SK-N-SH (cell line): ENCODE results near the gene FIBP. TPM values are rescaled to one million over a fixed set of nuclear protein-coding genes. Genes with fewer than 3 reads are reported as not detected.

ENCODE experiments used
- CTCF ChIA-PET: fragments of 300-600, 350-600 bp; formaldehyde crosslinking; extraction: SDS; loops from one replicate; lab custom pipeline; 2021; lab: Yijun Ruan, JAX
- POLR2A ChIA-PET: fragments of 350-600 bp; sonication (Branson Sonifier 250); formaldehyde crosslinking; extraction: SDS; loops from one replicate; lab custom pipeline; 2020; ENCODE audit warnings: antibody characterized with exemption, inconsistent platforms; lab: Yijun Ruan, JAX
- DNase-seq: peaks from one replicate; pipeline ENCODE4 v3.0.0; 2012
- H2AFZ ChIP-seq: fragments of 200-600 bp; sonication (generic); 2 replicates; pipeline ENCODE4 v1.8.1; 2016; ENCODE audit warnings: antibody characterized with exemption, mild to moderate bottlenecking, low read depth
- H3F3A ChIP-seq: fragments of 200-600 bp; sonication (generic); replicated peaks from 2 replicates; pipeline ENCODE3; 2016; ENCODE audit warnings: antibody characterized with exemption, mild to moderate bottlenecking; ENCODE audit not compliant: insufficient read depth
- H3K27ac ChIP-seq, 2 experiments: fragments of 200-500 bp in 1 of 2; fragments of 200-600 bp in 1 of 2; sonication (Bioruptor generic) in 1 of 2; sonication (generic), shearing (Covaris generic) in 1 of 2; 2 replicates each; pipeline versions ENCODE4 v1.5.1 to v1.6.1; 2014 to 2016; ENCODE audit warnings: low read depth in 2 of 2, inconsistent platforms in 1 of 2, low read length in 1 of 2, mild to moderate bottlenecking in 1 of 2, mixed read lengths in 1 of 2
- H3K27me3 ChIP-seq: fragments of 200-600 bp; sonication (generic), shearing (Covaris generic); 2 replicates; pipeline ENCODE4 v1.6.1; 2016; ENCODE audit warnings: mixed run types; ENCODE audit not compliant: insufficient read depth
- H3K36me3 ChIP-seq, 2 experiments: fragments of 200-500 bp in 1 of 2; fragments of 200-600 bp in 1 of 2; sonication (Bioruptor generic) in 1 of 2; sonication (generic) in 1 of 2; replicated peaks in 1 of 2; 2 replicates each; pipeline versions ENCODE3 to v1.5.1; 2014 to 2016; ENCODE audit warnings: low read length in 1 of 2, mild to moderate bottlenecking in 1 of 2; ENCODE audit not compliant: insufficient read depth in 2 of 2, control insufficient read depth in 1 of 2
- H3K4me1 ChIP-seq, 2 experiments: fragments of 200-500 bp in 1 of 2; fragments of 200-600 bp in 1 of 2; sonication (Bioruptor generic) in 1 of 2; sonication (generic), shearing (Covaris generic) in 1 of 2; 2 replicates each; pipeline versions ENCODE4 v1.5.1 to v1.6.1; 2014 to 2016; ENCODE audit warnings: low read depth in 1 of 2, low read length in 1 of 2, mixed run types in 1 of 2; ENCODE audit not compliant: insufficient read depth in 2 of 2, control insufficient read depth in 1 of 2
- H3K4me2 ChIP-seq: fragments of 200-600 bp; sonication (generic), shearing (Covaris generic); 2 replicates; pipeline ENCODE4 v1.6.1; 2017; ENCODE audit warnings: mixed run types
- H3K4me3 ChIP-seq, 2 experiments: fragments of 200-500 bp in 1 of 2; fragments of 200-600 bp in 1 of 2; sonication (Bioruptor generic) in 1 of 2; sonication (generic), shearing (Covaris generic) in 1 of 2; 2 replicates each; pipeline versions ENCODE4 v1.5.1 to v1.8.1; 2014 to 2016; ENCODE audit warnings: low read depth in 2 of 2, inconsistent platforms in 1 of 2, low read length in 1 of 2, mild to moderate bottlenecking in 1 of 2, mixed read lengths in 1 of 2, moderate library complexity in 1 of 2
- H3K79me2 ChIP-seq: fragments of 200-600 bp; sonication (generic); 2 replicates; pipeline ENCODE4 v1.8.1; 2017; ENCODE audit warnings: mild to moderate bottlenecking; ENCODE audit not compliant: insufficient read depth
- H3K9ac ChIP-seq: fragments of 200-600 bp; sonication (generic); 2 replicates; pipeline ENCODE4 v1.6.1; 2017; ENCODE audit warnings: mixed run types
- H3K9me2 ChIP-seq: fragments of 200-600 bp; sonication (generic); 2 replicates; pipeline ENCODE4 v1.6.1; 2017; ENCODE audit warnings: mixed run types
- H3K9me3 ChIP-seq: fragments of 200-600 bp; sonication (generic); 2 replicates; pipeline ENCODE4 v1.6.1; 2017; ENCODE audit warnings: mixed run types, mild to moderate bottlenecking, moderate library complexity
- H4K20me1 ChIP-seq: fragments of 200-600 bp; sonication (generic); 2 replicates; pipeline ENCODE4 v1.6.1; 2017; ENCODE audit warnings: mild to moderate bottlenecking, mixed run types; ENCODE audit not compliant: insufficient read depth
- EP300 ChIP-seq, 2 experiments: IDR thresholded peaks; 2 replicates each; pipeline versions ENCODE4 v1.4.0 to v1.6.1; 2012; ENCODE audit warnings: borderline replicate concordance in 1 of 2, low read depth in 1 of 2, low read length in 1 of 2
- FOXJ3 ChIP-seq: sonication (generic); formaldehyde crosslinking; IDR thresholded peaks from 2 replicates; pipeline ENCODE4 v1.5.1; 2020; ENCODE audit warnings: mild to moderate bottlenecking, missing genetic modification reagents
- FOXM1 ChIP-seq: IDR thresholded peaks from 2 replicates; pipeline ENCODE4 v1.4.0; 2012; ENCODE audit warnings: low read depth, mild to moderate bottlenecking
- GATA2 ChIP-seq: sonication (generic); formaldehyde crosslinking; IDR thresholded peaks from 2 replicates; pipeline ENCODE4 v1.5.0; 2020; ENCODE audit warnings: mild to moderate bottlenecking, missing genetic modification reagents
- JUND ChIP-seq: IDR thresholded peaks from 2 replicates; pipeline ENCODE4 v1.4.0; 2012
- MXI1 ChIP-seq: IDR thresholded peaks from 2 replicates; pipeline ENCODE4 v1.6.1; 2012; ENCODE audit warnings: mild to moderate bottlenecking, low read depth, low read length, improper control_type of control experiment
- NFIC ChIP-seq: IDR thresholded peaks from 2 replicates; pipeline ENCODE4 v1.4.0; 2012; ENCODE audit warnings: borderline replicate concordance
- NRF1 ChIP-seq: IDR thresholded peaks from 2 replicates; pipeline ENCODE4 v1.6.1; 2012; ENCODE audit warnings: low read depth, mild to moderate bottlenecking, low read length
- POLR2AphosphoS5 ChIP-seq: IDR thresholded peaks from 2 replicates; pipeline ENCODE4 v1.6.1; 2012; ENCODE audit warnings: low read depth, low read length
- RCOR1 ChIP-seq: fragments of 150-350 bp; IDR thresholded peaks from 2 replicates; pipeline ENCODE4 v1.6.1; 2017; ENCODE audit warnings: antibody characterized with exemption, low read length
- RXRA ChIP-seq: IDR thresholded peaks from 2 replicates; pipeline ENCODE4 v1.4.0; 2012; ENCODE audit warnings: low read depth, mild to moderate bottlenecking, borderline replicate concordance
- SIN3A ChIP-seq: IDR thresholded peaks from 2 replicates; pipeline ENCODE4 v1.6.1; 2012; ENCODE audit warnings: low read depth, mild to moderate bottlenecking, low read length, moderate library complexity, borderline replicate concordance
- TCF12 ChIP-seq: IDR thresholded peaks from 2 replicates; pipeline ENCODE4 v1.4.0; 2012
- USF2 ChIP-seq: fragments of 150-350 bp; IDR thresholded peaks from 2 replicates; pipeline ENCODE4 v1.6.1; 2017; ENCODE audit warnings: antibody characterized with exemption, low read length, low read depth, borderline replicate concordance
- YY1 ChIP-seq: IDR thresholded peaks from 2 replicates; pipeline ENCODE4 v1.4.0; 2012; ENCODE audit warnings: low read depth, mild to moderate bottlenecking
- ZBTB33 ChIP-seq: IDR thresholded peaks from 2 replicates; pipeline ENCODE4 v1.4.0; 2012; ENCODE audit warnings: low read depth, borderline replicate concordance
- WGBS: methylation state at CpG from one replicate; pipeline ENCODE4 v1.1.6; 2017; ENCODE audit warnings: low lambda C conversion rate; 5-methylcytosine and 5-hydroxymethylcytosine counted together
- polyA plus RNA-seq, 3 experiments: library from polyadenylated mRNA; depleted of rRNA; stranded (reverse); fragments of >200 nt; gene quantifications; 2 replicates each; pipeline ENCODE4 v1.2.3, GENCODE V29; 2012
- TF ChIP-seq, protein P1 (sequence below): IDR thresholded peaks from 2 replicates; pipeline ENCODE4 v1.4.0; 2012; ENCODE audit warnings: low read depth, borderline replicate concordance
- TF ChIP-seq, protein P2 (sequence below): IDR thresholded peaks from 2 replicates; pipeline ENCODE4 v1.6.1; 2012; ENCODE audit warnings: mild to moderate bottlenecking, low read depth, low read length, moderate library complexity

Gene FIBP
- polyA plus RNA-seq, 1 of the 3 experiments (the other 2 are of a cell fraction): 190 TPM

DNA sequence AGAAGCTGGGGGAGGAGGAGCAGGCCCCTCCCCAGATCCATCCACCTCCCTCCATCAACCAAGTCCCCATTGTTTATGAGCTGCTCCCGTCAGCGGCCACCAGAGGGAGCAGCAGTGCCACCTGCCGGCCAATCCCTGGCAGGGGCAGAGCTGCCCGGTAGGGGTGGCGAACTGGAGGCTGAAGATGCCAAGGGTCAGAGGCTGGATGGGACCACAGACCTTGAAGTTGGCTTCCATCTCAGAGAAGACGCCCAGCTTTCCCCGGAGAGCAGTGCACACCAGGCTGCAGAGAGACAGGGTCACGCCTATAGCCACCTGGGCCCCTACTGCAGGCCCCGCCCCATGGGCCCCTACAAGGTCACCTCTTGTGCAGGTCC, 3.6 kb downstream of the FIBP start (continued):
- TF ChIP-seq, protein P1, sequence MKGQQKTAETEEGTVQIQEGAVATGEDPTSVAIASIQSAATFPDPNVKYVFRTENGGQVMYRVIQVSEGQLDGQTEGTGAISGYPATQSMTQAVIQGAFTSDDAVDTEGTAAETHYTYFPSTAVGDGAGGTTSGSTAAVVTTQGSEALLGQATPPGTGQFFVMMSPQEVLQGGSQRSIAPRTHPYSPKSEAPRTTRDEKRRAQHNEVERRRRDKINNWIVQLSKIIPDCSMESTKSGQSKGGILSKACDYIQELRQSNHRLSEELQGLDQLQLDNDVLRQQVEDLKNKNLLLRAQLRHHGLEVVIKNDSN: no peak
- TF ChIP-seq, protein P2, sequence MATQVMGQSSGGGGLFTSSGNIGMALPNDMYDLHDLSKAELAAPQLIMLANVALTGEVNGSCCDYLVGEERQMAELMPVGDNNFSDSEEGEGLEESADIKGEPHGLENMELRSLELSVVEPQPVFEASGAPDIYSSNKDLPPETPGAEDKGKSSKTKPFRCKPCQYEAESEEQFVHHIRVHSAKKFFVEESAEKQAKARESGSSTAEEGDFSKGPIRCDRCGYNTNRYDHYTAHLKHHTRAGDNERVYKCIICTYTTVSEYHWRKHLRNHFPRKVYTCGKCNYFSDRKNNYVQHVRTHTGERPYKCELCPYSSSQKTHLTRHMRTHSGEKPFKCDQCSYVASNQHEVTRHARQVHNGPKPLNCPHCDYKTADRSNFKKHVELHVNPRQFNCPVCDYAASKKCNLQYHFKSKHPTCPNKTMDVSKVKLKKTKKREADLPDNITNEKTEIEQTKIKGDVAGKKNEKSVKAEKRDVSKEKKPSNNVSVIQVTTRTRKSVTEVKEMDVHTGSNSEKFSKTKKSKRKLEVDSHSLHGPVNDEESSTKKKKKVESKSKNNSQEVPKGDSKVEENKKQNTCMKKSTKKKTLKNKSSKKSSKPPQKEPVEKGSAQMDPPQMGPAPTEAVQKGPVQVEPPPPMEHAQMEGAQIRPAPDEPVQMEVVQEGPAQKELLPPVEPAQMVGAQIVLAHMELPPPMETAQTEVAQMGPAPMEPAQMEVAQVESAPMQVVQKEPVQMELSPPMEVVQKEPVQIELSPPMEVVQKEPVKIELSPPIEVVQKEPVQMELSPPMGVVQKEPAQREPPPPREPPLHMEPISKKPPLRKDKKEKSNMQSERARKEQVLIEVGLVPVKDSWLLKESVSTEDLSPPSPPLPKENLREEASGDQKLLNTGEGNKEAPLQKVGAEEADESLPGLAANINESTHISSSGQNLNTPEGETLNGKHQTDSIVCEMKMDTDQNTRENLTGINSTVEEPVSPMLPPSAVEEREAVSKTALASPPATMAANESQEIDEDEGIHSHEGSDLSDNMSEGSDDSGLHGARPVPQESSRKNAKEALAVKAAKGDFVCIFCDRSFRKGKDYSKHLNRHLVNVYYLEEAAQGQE: no peak
- TF ChIP-seq RCOR1: no peak
- no peak for TF ChIP-seq YY1
- no peak for TF ChIP-seq POLR2AphosphoS5

- no peak for DNase-seq
- no peak overlapping the region for H3K9ac ChIP-seq
- peaks cover 31 to 45% of the 10 kb centered on the region in 2 experiments for H3K36me3 ChIP-seq
- peak overlapping the region in 1 of 2 experiments; percentile 17; a peak in 1 of 4 replicates for H3K27ac ChIP-seq
- H3K4me3 ChIP-seq: no peak overlapping the region; a peak in 1 of 4 replicates
- no peaks in the 10 kb centered on the region for H3K9me2 ChIP-seq
- CTCF ChIA-PET: interaction anchor here (0.6 to 15.2 kb wide), 58 partner anchors 8 to 416 kb away, joined by 3 to 374 read pairs (median 4); partner anchors contain the start of genes AP5B1, C11orf68, CFL1 and EFEMP2
- POLR2A ChIA-PET: interaction anchor here (0.6 to 1.9 kb wide), 9 partner anchors 10 to 172 kb away, joined by 3 to 9 read pairs (median 4); partner anchors contain the start of gene MUS81
- peaks cover 22% of the 10 kb centered on the region for H3F3A ChIP-seq
- no peaks in the 10 kb centered on the region for H4K20me1 ChIP-seq
- H3K79me2 ChIP-seq: peaks cover 39% of the 10 kb centered on the region
- no peak overlapping the region for H3K4me2 ChIP-seq
- 80% methylated on average over 28 of the region's 28 CpGs for WGBS
- H3K4me1 ChIP-seq: peaks cover 12 to 23% of the 10 kb centered on the region in 2 experiments; a peak in 3 of 4 replicates
- no peak overlapping the region for H2AFZ ChIP-seq
- H3K27me3 ChIP-seq: no peaks in the 10 kb centered on the region
- H3K9me3 ChIP-seq: no peaks in the 10 kb centered on the region
- TF ChIP-seq TCF12 (no peak), NFIC (no peak), YY1 (no peak), MXI1 (no peak), SIN3A (no peak), JUND (no peak), USF2 (no peak), NRF1 (no peak), RCOR1 (no peak), FOXM1 (no peak), EP300 (IDR thresholded peaks at IDR 0.05; ENCODE audit: borderline replicate concordance in 1 of 2, low read depth in 1 of 2, low read length in 1 of 2) (no peak), RXRA (no peak), GATA2 (CRISPR knock-in tag) (no peak), FOXJ3 (CRISPR knock-in tag) (no peak), ZBTB33 (no peak)
- TF ChIP-seq, protein P1: no peak
These were observed 4.2 kb downstream of the FIBP start for GRCh38 chr11:65883786-65884715.
